ENCODE results near the gene GID8. TPM values are rescaled to one million over a fixed set of nuclear protein-coding genes. Genes with fewer than 3 reads are reported as not detected.
"Not testable (repeated sequence)": the region's sequence is repeated elsewhere in the genome, so short reads cannot be mapped to it uniquely, and the experiment has no call there.

Gene GID8
- total RNA-seq, 4 donors from 2014 or later: 30.4 to 57.0 (median 45.1) TPM

- H3K36me3 ChIP-seq: no peaks in the 10 kb centered on the region
- DNase-seq (ENCODE audit: low spot score in 2 of 2): peak in 1 of 2 donors; percentile 80
- no peaks in the 10 kb centered on the region for H3K9me3 ChIP-seq
- TF ChIP-seq CTCF (IDR thresholded peaks at IDR 0.05) (peak; percentile 65 to 68), POLR2AphosphoS5 (IDR thresholded peaks at IDR 0.05) (no peak)
- WGBS: 36% methylated on average over 8 of the region's 8 CpGs
- peaks cover 87% of the 10 kb centered on the region for H3K4me1 ChIP-seq
- H3K4me3 ChIP-seq: no peak overlapping the region
- H3K27me3 ChIP-seq: no peaks in the 10 kb centered on the region
- H3K27ac ChIP-seq: no peak overlapping the region
These were observed 16.7 kb upstream of the GID8 start for GRCh38 chr20:62921119-62921687.

GRCh38 chr20:62922451-62922921 lies 15.5 kb upstream of the GID8 start:
- H3K27me3 ChIP-seq: no peaks in the 10 kb centered on the region
- no peaks in the 10 kb centered on the region for H3K9me3 ChIP-seq
- peak in 1 of 2 donors; percentile 50 for DNase-seq (ENCODE audit: low spot score in 2 of 2)
- no peaks in the 10 kb centered on the region for H3K36me3 ChIP-seq
- WGBS: 69% methylated on average over 14 of the region's 14 CpGs
- peaks cover 87% of the 10 kb centered on the region for H3K4me1 ChIP-seq
- peak overlapping the region; percentile 98 for H3K27ac ChIP-seq
- H3K4me3 ChIP-seq: no peak overlapping the region
- TF ChIP-seq CTCF (IDR thresholded peaks at IDR 0.05): no peak
- TF ChIP-seq EP300 (IDR thresholded peaks at IDR 0.05): no peak
- no peak for TF ChIP-seq POLR2AphosphoS5 (IDR thresholded peaks at IDR 0.05)
- TF ChIP-seq POLR2A (IDR thresholded peaks at IDR 0.05): no peak

- 37% methylated on average over 17 of the region's 17 CpGs for WGBS
- peaks cover 87% of the 10 kb centered on the region for H3K4me1 ChIP-seq
- H3K4me3 ChIP-seq: peak overlapping the region; percentile 82
- H3K27ac ChIP-seq: peak overlapping the region; percentile 98
- peak; percentile 78 to 80 for DNase-seq (ENCODE audit: low spot score in 2 of 2)
- not testable (repeated sequence) for H3K36me3 ChIP-seq, H3K9me3 ChIP-seq, H3K27me3 ChIP-seq
These were observed 14.8 kb upstream of the GID8 start for GRCh38 chr20:62923059-62923668.

GRCh38 chr20:62923669-62924441 lies 14.1 kb upstream of the GID8 start:
- TF ChIP-seq EP300 (IDR thresholded peaks at IDR 0.05): no peak
- no peak for TF ChIP-seq POLR2A (IDR thresholded peaks at IDR 0.05)
- TF ChIP-seq CTCF (IDR thresholded peaks at IDR 0.05): no peak
- no peak for TF ChIP-seq POLR2AphosphoS5 (IDR thresholded peaks at IDR 0.05)
- H3K9me3 ChIP-seq: no peaks in the 10 kb centered on the region
- DNase-seq (ENCODE audit: low spot score in 2 of 2): no peak
- H3K27me3 ChIP-seq: no peaks in the 10 kb centered on the region
- H3K27ac ChIP-seq: peak overlapping the region; percentile 98
- peaks cover 87% of the 10 kb centered on the region for H3K4me1 ChIP-seq
- no peaks in the 10 kb centered on the region for H3K36me3 ChIP-seq
- 29% methylated on average over 7 of the region's 7 CpGs for WGBS
- peak overlapping the region; percentile 82 for H3K4me3 ChIP-seq

GRCh38 chr20:62924442-62925075 lies 13.4 kb upstream of the GID8 start:
- Histone ChIP-seq H3K27ac (peak overlapping the region; percentile 98), H3K36me3 (no peaks in the 10 kb centered on the region), H3K27me3 (no peaks in the 10 kb centered on the region), H3K9me3 (no peaks in the 10 kb centered on the region), H3K4me3 (peak overlapping the region; percentile 82), H3K4me1 (peaks cover 86% of the 10 kb centered on the region)
- WGBS: 14% methylated on average over 12 of the region's 12 CpGs
- peak in 1 of 2 donors; percentile 79 for DNase-seq (ENCODE audit: low spot score in 2 of 2)
- TF ChIP-seq CTCF (IDR thresholded peaks at IDR 0.05) (no peak), EP300 (IDR thresholded peaks at IDR 0.05) (no peak), POLR2AphosphoS5 (IDR thresholded peaks at IDR 0.05) (no peak), POLR2A (IDR thresholded peaks at IDR 0.05) (no peak)
